ENCODE data around the gene GNB1L.

The GNB1L gene

GRCh38 chr22:19868773-19869471, 14.2 kb upstream of the GNB1L start:
- H3K27me3 ChIP-seq = no peaks in the 10 kb centered on the region
- TF ChIP-seq CTCF (IDR thresholded peaks at IDR 0.05) = no peak
- H3K4me3 ChIP-seq (ENCODE audit: low read depth in 1 of 2, low read length in 1 of 2) = no peak overlapping the region
- peaks cover 3% of the 10 kb centered on the region for H3K36me3 ChIP-seq
- no peaks in the 10 kb centered on the region for H3K4me1 ChIP-seq (ENCODE audit: control insufficient read depth in 1 of 2, insufficient read depth in 1 of 2, low read depth in 1 of 2, low read length in 1 of 2)
- H3K27ac ChIP-seq = no peak overlapping the region
- H3K9me3 ChIP-seq = no peaks in the 10 kb centered on the region

- no peak for TF ChIP-seq CTCF (IDR thresholded peaks at IDR 0.05)
- Histone ChIP-seq H3K36me3 (no peaks in the 10 kb centered on the region), H3K4me3 (ENCODE audit: low read depth in 1 of 2, low read length in 1 of 2) (no peak overlapping the region), H3K4me1 (ENCODE audit: control insufficient read depth in 1 of 2, insufficient read depth in 1 of 2, low read depth in 1 of 2, low read length in 1 of 2) (no peaks in the 10 kb centered on the region), H3K27me3 (no peaks in the 10 kb centered on the region), H3K9me3 (no peaks in the 10 kb centered on the region), H3K27ac (no peak overlapping the region)
Observed at GRCh38 chr22:19868333-19868732, 13.7 kb upstream of the GNB1L start.

GRCh38 chr22:19867617-19868016, 12.9 kb upstream of the GNB1L start:
- H3K27me3 ChIP-seq = no peaks in the 10 kb centered on the region
- no peak overlapping the region for H3K27ac ChIP-seq
- no peaks in the 10 kb centered on the region for H3K36me3 ChIP-seq
- H3K9me3 ChIP-seq = no peaks in the 10 kb centered on the region
- H3K4me1 ChIP-seq (ENCODE audit: control insufficient read depth in 1 of 2, insufficient read depth in 1 of 2, low read depth in 1 of 2, low read length in 1 of 2) = no peaks in the 10 kb centered on the region
- H3K4me3 ChIP-seq (ENCODE audit: low read depth in 1 of 2, low read length in 1 of 2) = no peak overlapping the region
- TF ChIP-seq CTCF (IDR thresholded peaks at IDR 0.05) = no peak

GRCh38 chr22:19866665-19867009, 12.0 kb upstream of the GNB1L start:
- Histone ChIP-seq H3K4me3 (ENCODE audit: low read depth in 1 of 2, low read length in 1 of 2) (no peak overlapping the region), H3K27me3 (no peaks in the 10 kb centered on the region), H3K4me1 (ENCODE audit: control insufficient read depth in 1 of 2, insufficient read depth in 1 of 2, low read depth in 1 of 2, low read length in 1 of 2) (no peaks in the 10 kb centered on the region), H3K36me3 (no peaks in the 10 kb centered on the region), H3K9me3 (no peaks in the 10 kb centered on the region), H3K27ac (no peak overlapping the region)
- TF ChIP-seq CTCF (IDR thresholded peaks at IDR 0.05) = no peak

- Histone ChIP-seq H3K4me3 (ENCODE audit: low read depth in 1 of 2, low read length in 1 of 2) (no peak overlapping the region), H3K9me3 (no peaks in the 10 kb centered on the region), H3K36me3 (no peaks in the 10 kb centered on the region), H3K27me3 (no peaks in the 10 kb centered on the region), H3K4me1 (ENCODE audit: control insufficient read depth in 1 of 2, insufficient read depth in 1 of 2, low read depth in 1 of 2, low read length in 1 of 2) (no peaks in the 10 kb centered on the region), H3K27ac (no peak overlapping the region)
- TF ChIP-seq CTCF (IDR thresholded peaks at IDR 0.05) = no peak
Observed at GRCh38 chr22:19865141-19865829, 10.6 kb upstream of the GNB1L start.
